GM06990 (cell line): Measurements from ENCODE around the gene CCL18.

ENCODE experiments used
- DNase-seq: peaks from one replicate; pipeline ENCODE4 v3.0.0-alpha.2; 2011; ENCODE audit not compliant: insufficient read length; ENCODE audit errors: extremely low read depth
- H3K27me3 ChIP-seq: replicated peaks from 2 replicates; pipeline ENCODE4 v1.6.0; 2011; ENCODE audit warnings: low read length; ENCODE audit not compliant: control insufficient read depth, insufficient read depth
- H3K36me3 ChIP-seq: 2 replicates; pipeline ENCODE4 v1.5.1; 2011; ENCODE audit warnings: low read length; ENCODE audit not compliant: control insufficient read depth, insufficient read depth
- H3K4me3 ChIP-seq: replicated peaks from 2 replicates; pipeline ENCODE4 v1.5.1; 2011; ENCODE audit warnings: low read depth, mild to moderate bottlenecking, control low read depth, low read length
- TF ChIP-seq, protein P1 (sequence below): IDR thresholded peaks from 2 replicates; pipeline ENCODE4 v1.5.1; 2011; ENCODE audit warnings: low read length, control low read depth, mild to moderate bottlenecking, inconsistent platforms; ENCODE audit not compliant: insufficient read depth, poor library complexity, severe bottlenecking

Gene CCL18

DNA sequence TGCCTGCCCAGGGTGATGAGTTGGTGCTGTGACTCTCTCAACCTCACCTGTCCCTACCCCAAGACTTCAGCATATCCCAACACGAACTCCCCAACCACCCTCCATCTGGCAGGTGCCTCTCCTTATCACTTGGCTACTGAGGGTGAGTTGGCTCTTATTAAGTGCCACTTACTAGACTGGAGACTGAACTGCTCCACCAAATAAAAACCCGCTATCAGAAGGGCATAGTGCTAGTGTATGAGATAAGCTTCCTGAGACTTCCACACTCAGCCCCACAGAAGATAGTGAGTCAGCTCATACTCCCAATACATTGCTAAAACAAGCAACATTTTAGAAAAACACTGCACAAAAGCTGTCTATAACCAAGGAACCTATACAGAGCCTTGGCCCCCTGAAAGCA is 16.0 kb upstream of the CCL18 start:
- no peaks in the 10 kb centered on the region for H3K27me3 ChIP-seq
- TF ChIP-seq, protein P1, sequence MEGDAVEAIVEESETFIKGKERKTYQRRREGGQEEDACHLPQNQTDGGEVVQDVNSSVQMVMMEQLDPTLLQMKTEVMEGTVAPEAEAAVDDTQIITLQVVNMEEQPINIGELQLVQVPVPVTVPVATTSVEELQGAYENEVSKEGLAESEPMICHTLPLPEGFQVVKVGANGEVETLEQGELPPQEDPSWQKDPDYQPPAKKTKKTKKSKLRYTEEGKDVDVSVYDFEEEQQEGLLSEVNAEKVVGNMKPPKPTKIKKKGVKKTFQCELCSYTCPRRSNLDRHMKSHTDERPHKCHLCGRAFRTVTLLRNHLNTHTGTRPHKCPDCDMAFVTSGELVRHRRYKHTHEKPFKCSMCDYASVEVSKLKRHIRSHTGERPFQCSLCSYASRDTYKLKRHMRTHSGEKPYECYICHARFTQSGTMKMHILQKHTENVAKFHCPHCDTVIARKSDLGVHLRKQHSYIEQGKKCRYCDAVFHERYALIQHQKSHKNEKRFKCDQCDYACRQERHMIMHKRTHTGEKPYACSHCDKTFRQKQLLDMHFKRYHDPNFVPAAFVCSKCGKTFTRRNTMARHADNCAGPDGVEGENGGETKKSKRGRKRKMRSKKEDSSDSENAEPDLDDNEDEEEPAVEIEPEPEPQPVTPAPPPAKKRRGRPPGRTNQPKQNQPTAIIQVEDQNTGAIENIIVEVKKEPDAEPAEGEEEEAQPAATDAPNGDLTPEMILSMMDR, result no peak
- H3K36me3 ChIP-seq, result no peaks in the 10 kb centered on the region
- no peak overlapping the region for H3K4me3 ChIP-seq
- no peak for DNase-seq

DNA sequence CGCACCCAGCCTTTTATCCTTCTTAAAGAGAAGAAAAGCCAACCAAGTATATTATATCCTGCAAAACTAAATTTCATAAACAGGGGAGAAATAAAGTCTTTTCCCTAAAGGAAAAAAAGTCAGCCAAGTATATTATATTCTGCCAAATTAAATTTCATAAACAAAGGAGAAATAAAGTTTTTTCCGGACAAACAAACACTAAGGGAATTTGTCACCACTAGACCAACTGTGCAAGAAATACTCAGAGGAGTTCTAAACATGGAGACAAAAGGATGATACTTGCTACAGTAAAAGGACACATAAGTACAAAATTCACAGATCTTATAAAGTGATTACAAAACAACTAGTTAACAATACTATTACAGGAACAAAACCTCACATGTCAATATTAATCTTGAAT is 14.4 kb upstream of the CCL18 start:
- H3K36me3 ChIP-seq, result no peaks in the 10 kb centered on the region
- DNase-seq, result no peak
- TF ChIP-seq, protein P1, result no peak
- H3K4me3 ChIP-seq, result no peak overlapping the region
- H3K27me3 ChIP-seq, result no peaks in the 10 kb centered on the region

DNA sequence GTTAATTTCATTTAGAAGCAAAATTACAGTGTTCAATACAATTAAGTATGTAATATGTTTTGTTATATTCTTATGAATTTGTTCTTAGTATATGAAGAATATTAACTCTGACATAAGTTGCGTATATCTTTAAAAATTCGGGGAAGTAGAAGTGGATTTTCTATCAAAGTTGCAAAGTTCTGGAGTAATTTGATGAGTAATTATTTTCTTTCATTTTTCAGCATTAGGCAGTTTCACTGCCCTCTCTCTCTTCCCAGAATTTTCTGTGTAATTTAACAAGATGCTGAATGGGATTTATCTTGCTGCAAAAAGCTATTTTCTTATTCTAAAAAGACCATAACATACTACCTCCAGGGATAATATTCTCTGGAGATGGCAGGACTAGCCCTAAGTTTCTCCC is 8.9 kb upstream of the CCL18 start:
- Histone ChIP-seq H3K36me3 (no peaks in the 10 kb centered on the region), H3K27me3 (no peaks in the 10 kb centered on the region), H3K4me3 (no peak overlapping the region)
- TF ChIP-seq, protein P1, result no peak
- no peak for DNase-seq

GRCh38 chr17:36055921-36056520 is 8.1 kb upstream of the CCL18 start:
- H3K36me3 ChIP-seq, result no peaks in the 10 kb centered on the region
- H3K4me3 ChIP-seq, result no peak overlapping the region
- H3K27me3 ChIP-seq, result no peaks in the 10 kb centered on the region
- TF ChIP-seq, protein P1, result no peak
- no peak for DNase-seq

DNA sequence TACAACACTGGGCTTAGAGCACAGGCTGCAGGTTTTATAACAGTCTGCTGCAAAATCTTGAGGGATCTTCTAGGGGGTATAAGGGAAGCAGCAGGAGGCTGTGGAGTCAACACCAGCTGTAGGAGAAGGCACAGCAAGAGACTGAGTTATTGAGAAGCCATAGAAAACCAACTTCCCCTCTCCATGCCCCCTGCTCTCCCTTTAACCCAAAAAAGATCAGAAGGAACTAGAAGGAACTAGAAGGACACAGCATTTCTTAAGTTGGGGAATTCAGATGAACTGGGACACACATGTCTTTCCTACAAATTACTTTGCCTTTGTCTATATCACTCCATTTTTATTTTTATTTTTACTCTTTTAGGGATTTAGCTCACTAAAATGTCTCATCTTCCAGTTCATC is 6.2 kb upstream of the CCL18 start:
- DNase-seq, result no peak
- TF ChIP-seq, protein P1, result no peak
- Histone ChIP-seq H3K27me3 (no peaks in the 10 kb centered on the region), H3K4me3 (no peak overlapping the region), H3K36me3 (no peaks in the 10 kb centered on the region)

DNA sequence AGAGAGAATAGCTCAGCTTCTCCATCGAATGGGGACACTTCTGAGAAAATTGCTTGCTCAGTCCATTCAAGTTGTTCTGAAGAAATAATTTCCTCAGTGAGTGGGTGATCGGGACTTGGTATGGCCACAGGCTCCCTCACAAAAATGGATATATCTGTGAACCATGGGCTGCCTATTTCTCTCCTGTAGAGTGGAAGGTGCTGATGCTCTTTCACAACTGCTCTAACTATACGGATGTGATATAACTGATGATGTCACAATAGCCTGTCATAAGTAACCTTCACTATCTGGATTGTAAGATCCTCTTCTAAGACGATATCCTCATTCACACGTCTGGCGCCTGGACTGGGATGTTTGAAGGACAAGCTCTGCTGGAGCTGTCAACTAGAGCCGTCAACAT is 4.7 kb upstream of the CCL18 start:
- H3K36me3 ChIP-seq, result no peaks in the 10 kb centered on the region
- no peak for DNase-seq
- H3K27me3 ChIP-seq, result no peaks in the 10 kb centered on the region
- no peak overlapping the region for H3K4me3 ChIP-seq
- TF ChIP-seq, protein P1, result no peak
